KOPT-K1 (cell line): Measurements from ENCODE around the gene CTBP2.
"Not testable (repeated sequence)": the region's sequence is repeated elsewhere in the genome, so short reads cannot be mapped to it uniquely, and the experiment has no call there.

ENCODE experiments used
- H3K27ac ChIP-seq: fragments of 200-600 bp; sonication (generic); 2 replicates; pipeline ENCODE4 v1.5.1; 2016; ENCODE audit warnings: antibody characterized with exemption, mild to moderate bottlenecking, low read depth, low read length; ENCODE audit not compliant: poor library complexity, severe bottlenecking
- H3K36me3 ChIP-seq: fragments of 200-600 bp; sonication (generic); 2 replicates; pipeline ENCODE4 v1.5.1; 2017; ENCODE audit warnings: antibody characterized with exemption, mild to moderate bottlenecking, low read length, moderate library complexity; ENCODE audit not compliant: insufficient read depth
- H3K9me3 ChIP-seq: fragments of 200-600 bp; sonication (generic); 2 replicates; pipeline ENCODE4 v1.5.1; 2017; ENCODE audit warnings: antibody characterized with exemption, low read length, mild to moderate bottlenecking; ENCODE audit not compliant: insufficient read depth, poor library complexity, severe bottlenecking

The CTBP2 gene

GRCh38 chr10:125061557-125062226 lies 98.7 kb downstream of the CTBP2 start:
- Histone ChIP-seq H3K36me3 (no peaks in the 10 kb centered on the region), H3K9me3 (no peaks in the 10 kb centered on the region), H3K27ac (no peak overlapping the region)

GRCh38 chr10:125060826-125061556 lies 99.4 kb downstream of the CTBP2 start:
- Histone ChIP-seq H3K27ac (no peak overlapping the region), H3K9me3 (no peaks in the 10 kb centered on the region), H3K36me3 (no peaks in the 10 kb centered on the region)

GRCh38 chr10:125060482-125060825 lies 99.9 kb downstream of the CTBP2 start:
- H3K27ac ChIP-seq = no peak overlapping the region
- no peaks in the 10 kb centered on the region for H3K9me3 ChIP-seq
- no peaks in the 10 kb centered on the region for H3K36me3 ChIP-seq

- Histone ChIP-seq H3K27ac (no peak overlapping the region), H3K9me3 (no peaks in the 10 kb centered on the region), H3K36me3 (no peaks in the 10 kb centered on the region)
These were observed 100.3 kb downstream of the CTBP2 start for GRCh38 chr10:125060026-125060425.

GRCh38 chr10:125059348-125059747 lies 101.0 kb downstream of the CTBP2 start:
- not testable (repeated sequence) for H3K9me3 ChIP-seq, H3K36me3 ChIP-seq, H3K27ac ChIP-seq

GRCh38 chr10:125057158-125058001 lies 103.0 kb downstream of the CTBP2 start:
- Histone ChIP-seq H3K27ac (no peak overlapping the region), H3K36me3 (no peaks in the 10 kb centered on the region), H3K9me3 (no peaks in the 10 kb centered on the region)

- H3K27ac ChIP-seq = no peak overlapping the region
- no peaks in the 10 kb centered on the region for H3K9me3 ChIP-seq
- H3K36me3 ChIP-seq = no peaks in the 10 kb centered on the region
These were observed 103.9 kb downstream of the CTBP2 start for GRCh38 chr10:125056161-125057132.

- Histone ChIP-seq H3K9me3 (no peaks in the 10 kb centered on the region), H3K27ac (no peak overlapping the region), H3K36me3 (no peaks in the 10 kb centered on the region)
These were observed 104.9 kb downstream of the CTBP2 start for GRCh38 chr10:125055446-125055845.

- Histone ChIP-seq H3K9me3 (no peaks in the 10 kb centered on the region), H3K27ac (no peak overlapping the region), H3K36me3 (no peaks in the 10 kb centered on the region)
These were observed 105.6 kb downstream of the CTBP2 start for GRCh38 chr10:125054669-125055268.

GRCh38 chr10:125054216-125054615 lies 106.1 kb downstream of the CTBP2 start:
- Histone ChIP-seq H3K27ac (no peak overlapping the region), H3K36me3 (no peaks in the 10 kb centered on the region), H3K9me3 (no peaks in the 10 kb centered on the region)

GRCh38 chr10:125052146-125052545 lies 108.2 kb downstream of the CTBP2 start:
- no peak overlapping the region for H3K27ac ChIP-seq
- no peaks in the 10 kb centered on the region for H3K9me3 ChIP-seq
- H3K36me3 ChIP-seq = no peaks in the 10 kb centered on the region

- H3K9me3 ChIP-seq = no peaks in the 10 kb centered on the region
- no peak overlapping the region for H3K27ac ChIP-seq
- no peaks in the 10 kb centered on the region for H3K36me3 ChIP-seq
These were observed 110.0 kb downstream of the CTBP2 start for GRCh38 chr10:125050383-125050782.

GRCh38 chr10:125049216-125049881 lies 111.0 kb downstream of the CTBP2 start:
- Histone ChIP-seq H3K27ac (no peak overlapping the region), H3K36me3 (no peaks in the 10 kb centered on the region), H3K9me3 (no peaks in the 10 kb centered on the region)
